AG09309 (cell line): Measurements from ENCODE around the gene USP47.

Source experiments
- DNase-seq: peaks from one replicate; pipeline ENCODE4 v3.0.0-alpha.2; 2010; ENCODE audit warnings: low read depth
- H3K4me3 ChIP-seq: 2 replicates; pipeline ENCODE4 v1.5.1; 2011; ENCODE audit warnings: mild to moderate bottlenecking, low read depth, low read length, moderate library complexity; ENCODE audit not compliant: control insufficient read depth
- CTCF ChIP-seq: IDR thresholded peaks from 2 replicates; pipeline ENCODE4 v1.5.1; 2011; ENCODE audit warnings: mild to moderate bottlenecking, low read depth, low read length, inconsistent platforms; ENCODE audit not compliant: insufficient read depth, control insufficient read depth; ENCODE audit errors: missing control alignments

Gene USP47

GRCh38 chr11:12005061-12005460 is 163.3 kb downstream of the USP47 start:
- no peak overlapping the region for H3K4me3 ChIP-seq
- DNase-seq, result no peak
- TF ChIP-seq CTCF, result no peak

GRCh38 chr11:12005476-12005875 is 163.7 kb downstream of the USP47 start:
- no peak for DNase-seq
- TF ChIP-seq CTCF, result no peak
- H3K4me3 ChIP-seq, result no peak overlapping the region

GRCh38 chr11:12006552-12007229 is 164.9 kb downstream of the USP47 start:
- H3K4me3 ChIP-seq, result no peak overlapping the region
- TF ChIP-seq CTCF, result no peak
- no peak for DNase-seq

GRCh38 chr11:12007230-12007593 is 165.4 kb downstream of the USP47 start:
- no peak overlapping the region; the same call in 1 of the 2 replicates for H3K4me3 ChIP-seq
- TF ChIP-seq CTCF, result no peak
- DNase-seq, result no peak

GRCh38 chr11:12007769-12008737 is 166.3 kb downstream of the USP47 start, which contains the start of gene DKK3:
DKK3 (minus strand) TSS chr11:12008626; CDS start chr11:12008582, 44 bp downstream.
- no peak for TF ChIP-seq CTCF
- peak within 1 kb of the TSS; percentile 93 for H3K4me3 ChIP-seq

More at GRCh38 chr11:12007769-12008737, 166.3 kb downstream of the USP47 start, which contains the start of gene DKK3:
- no peak for DNase-seq
